Neuronal stem cell (in vitro differentiated cells): ENCODE measurements around the gene FDXR.
"Not testable (repeated sequence)": the region's sequence is repeated elsewhere in the genome, so short reads cannot be mapped to it uniquely, and the experiment has no call there.

Source experiments
- DNase-seq: peaks from one replicate; pipeline ENCODE4 v3.0.0-alpha.2; 2013; ENCODE audit warnings: low spot score
- H2AFZ ChIP-seq: one replicate; pipeline ENCODE4 v1.6.1; 2013; ENCODE audit warnings: mild to moderate bottlenecking, low read length, inconsistent platforms
- H2AK5ac ChIP-seq: 2 replicates; pipeline ENCODE4 v1.6.1; 2013; ENCODE audit warnings: low read depth, mild to moderate bottlenecking, inconsistent platforms, low read length, moderate library complexity, mixed read lengths
- H2BK120ac ChIP-seq: 2 replicates; pipeline ENCODE4 v1.6.1; 2013; ENCODE audit warnings: low read depth, mild to moderate bottlenecking, inconsistent platforms, low read length, moderate library complexity, mixed read lengths
- H2BK12ac ChIP-seq: one replicate; pipeline ENCODE4 v1.6.1; 2013; ENCODE audit warnings: low read length, inconsistent platforms
- H2BK15ac ChIP-seq: 2 replicates; pipeline ENCODE4 v1.6.1; 2013; ENCODE audit warnings: mild to moderate bottlenecking, low read length, inconsistent platforms, mixed read lengths
- H2BK5ac ChIP-seq: one replicate; pipeline ENCODE4 v1.6.1; 2013; ENCODE audit warnings: inconsistent platforms, mild to moderate bottlenecking, low read length, moderate library complexity
- H3K14ac ChIP-seq: one replicate; pipeline ENCODE4 v1.6.1; 2013; ENCODE audit warnings: low read length, inconsistent platforms
- H3K18ac ChIP-seq: 2 replicates; pipeline ENCODE4 v1.6.1; 2013; ENCODE audit warnings: low read length, inconsistent platforms
- H3K23ac ChIP-seq: 2 replicates; pipeline ENCODE4 v1.6.1; 2013; ENCODE audit warnings: low read depth, mild to moderate bottlenecking, mixed read lengths, low read length, inconsistent platforms; ENCODE audit not compliant: poor library complexity
- H3K27ac ChIP-seq: replicated peaks from 3 replicates; pipeline ENCODE4 v1.5.1; 2013; ENCODE audit warnings: low read length, inconsistent platforms
- H3K27me3 ChIP-seq, 3 experiments: 2 replicates each; pipeline ENCODE4 v1.6.1; 2013; ENCODE audit warnings: low read length in 3 of 3, mild to moderate bottlenecking in 2 of 3, inconsistent platforms in 1 of 3, low read depth in 1 of 3, mixed read lengths in 1 of 3, moderate library complexity in 1 of 3; ENCODE audit not compliant: control insufficient read depth in 3 of 3, insufficient read depth in 3 of 3
- H3K36me3 ChIP-seq, 2 donors: replicated peaks in 1 of 2; 2 replicates each; pipeline ENCODE4 v1.6.1; 2013; ENCODE audit warnings: low read length in 2 of 2; ENCODE audit not compliant: control insufficient read depth in 2 of 2, insufficient read depth in 2 of 2
- H3K4ac ChIP-seq: 2 replicates; pipeline ENCODE4 v1.6.1; 2013; ENCODE audit warnings: inconsistent platforms, mild to moderate bottlenecking, low read length, moderate library complexity
- H3K4me1 ChIP-seq, 2 donors: 1 replicate in 1 of 2; 2 replicates in 1 of 2; pipeline ENCODE4 v1.6.1; 2013; ENCODE audit warnings: low read length in 2 of 2, low read depth in 1 of 2; ENCODE audit not compliant: control insufficient read depth in 2 of 2, insufficient read depth in 1 of 2
- H3K4me2 ChIP-seq: one replicate; pipeline ENCODE4 v1.6.1; 2013; ENCODE audit warnings: mild to moderate bottlenecking, low read length, inconsistent platforms; ENCODE audit not compliant: insufficient read depth, poor library complexity, severe bottlenecking
- H3K4me3 ChIP-seq, 2 donors: 2 replicates each; pipeline ENCODE4 v1.5.1; 2013; ENCODE audit warnings: low read length in 2 of 2, mild to moderate bottlenecking in 2 of 2, inconsistent platforms in 1 of 2, moderate library complexity in 1 of 2
- H3K79me1 ChIP-seq: one replicate; pipeline ENCODE4 v1.6.1; 2013; ENCODE audit warnings: low read depth, mild to moderate bottlenecking, inconsistent platforms, low read length, moderate library complexity
- H3K9ac ChIP-seq: one replicate; pipeline ENCODE4 v1.6.1; 2013; ENCODE audit warnings: mild to moderate bottlenecking, low read depth, low read length, inconsistent platforms; ENCODE audit not compliant: poor library complexity
- H3K9me3 ChIP-seq, 2 donors: replicated peaks in 1 of 2; 2 replicates each; pipeline versions ENCODE3 to v1.6.1; 2013; ENCODE audit warnings: low read length in 2 of 2, mild to moderate bottlenecking in 2 of 2, inconsistent platforms in 1 of 2, low read depth in 1 of 2, mixed read lengths in 1 of 2, moderate library complexity in 1 of 2; ENCODE audit not compliant: control insufficient read depth in 2 of 2, insufficient read depth in 1 of 2
- H4K8ac ChIP-seq: one replicate; pipeline ENCODE4 v1.6.1; 2013; ENCODE audit warnings: low read depth, mild to moderate bottlenecking, inconsistent platforms, low read length, moderate library complexity
- H4K91ac ChIP-seq: one replicate; pipeline ENCODE4 v1.6.1; 2013; ENCODE audit warnings: low read length, low read depth, mild to moderate bottlenecking, inconsistent platforms; ENCODE audit not compliant: poor library complexity
- WGBS, 2 donors: extraction: QIAGEN DNeasy Blood & Tissue Kit; methylation state at CpG; one replicate each; pipeline ENCODE4 v1.1.7; 2013; ENCODE audit warnings: missing lambda C conversion rate in 2 of 2, mixed read lengths in 1 of 2; ENCODE audit not compliant: insufficient read length in 2 of 2, insufficient replicate concordance in 1 of 2; ENCODE audit errors: extremely low coverage in 2 of 2; 5-methylcytosine and 5-hydroxymethylcytosine counted together

FDXR gene

DNA sequence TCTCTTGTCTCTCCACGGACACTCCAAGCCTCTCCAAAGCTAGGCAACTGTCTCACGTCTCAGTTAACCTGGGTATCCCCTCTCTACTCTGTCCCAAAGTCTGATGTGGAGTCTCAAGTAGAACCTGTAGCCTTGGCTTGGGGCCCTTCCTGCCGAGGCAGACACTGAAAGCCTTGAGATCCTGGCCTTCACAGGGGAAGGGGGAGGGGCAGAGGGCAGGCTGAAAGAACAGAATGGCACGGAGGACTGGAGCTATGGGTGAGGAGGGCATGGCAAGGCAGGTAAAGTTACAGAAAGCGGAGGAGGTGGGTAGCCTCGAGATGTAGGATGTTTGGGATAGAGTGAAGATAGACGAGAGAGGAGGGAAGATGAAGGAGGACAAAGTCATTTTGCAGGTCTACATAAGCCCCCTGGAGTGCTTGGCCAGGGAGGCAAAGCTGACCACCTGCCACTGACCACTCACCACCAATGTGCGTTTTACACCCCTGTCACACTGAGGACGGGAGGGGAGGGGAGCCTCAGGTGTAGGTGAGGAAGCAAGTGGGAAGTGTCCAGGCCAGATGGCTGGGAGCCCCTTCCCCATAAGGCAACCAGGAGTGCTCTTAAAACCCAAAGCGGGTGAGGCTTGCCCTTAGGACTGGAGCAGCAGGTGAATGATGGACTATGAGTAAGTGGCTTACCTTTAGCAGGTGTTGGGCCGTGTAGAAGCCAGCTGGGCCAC lies 1.3 kb downstream of the FDXR start:
- H2BK120ac ChIP-seq, result no peak overlapping the region
- DNase-seq, result no peak
- peaks cover 14 to 15% of the 10 kb centered on the region in 2 donors for H3K4me1 ChIP-seq
- no peak overlapping the region for H3K27ac ChIP-seq
- no peaks in the 10 kb centered on the region for H3K9me3 ChIP-seq
- H3K18ac ChIP-seq, result no peak overlapping the region
- H3K4ac ChIP-seq, result no peak overlapping the region
- H3K14ac ChIP-seq, result no peak overlapping the region
- no peak overlapping the region for H2AFZ ChIP-seq
- no peak overlapping the region for H3K23ac ChIP-seq
- H3K36me3 ChIP-seq, result peaks cover 5 to 34% of the 10 kb centered on the region in 2 donors
- no peak overlapping the region for H2BK15ac ChIP-seq
- peak overlapping the region; percentile 64 for H3K9ac ChIP-seq
- H3K27me3 ChIP-seq, result peaks cover 0 to 10% (median 0%) of the 10 kb centered on the region in 3 experiments
- H2BK5ac ChIP-seq, result peak overlapping the region; percentile 9
- H4K91ac ChIP-seq, result no peak overlapping the region
- peak overlapping the region; percentile 89 for H3K4me2 ChIP-seq
- H4K8ac ChIP-seq, result no peak overlapping the region
- 100% methylated on average over 3 of the region's 11 CpGs; no CpG with 5 or more reads in 1 of the 2 donors for WGBS, 2 donors
- peak overlapping the region; percentile 23 for H2AK5ac ChIP-seq
- H3K79me1 ChIP-seq, result peaks cover 7% of the 10 kb centered on the region
- no peak overlapping the region for H2BK12ac ChIP-seq
- peak overlapping the region; percentile 2 to 92 for H3K4me3 ChIP-seq

DNA sequence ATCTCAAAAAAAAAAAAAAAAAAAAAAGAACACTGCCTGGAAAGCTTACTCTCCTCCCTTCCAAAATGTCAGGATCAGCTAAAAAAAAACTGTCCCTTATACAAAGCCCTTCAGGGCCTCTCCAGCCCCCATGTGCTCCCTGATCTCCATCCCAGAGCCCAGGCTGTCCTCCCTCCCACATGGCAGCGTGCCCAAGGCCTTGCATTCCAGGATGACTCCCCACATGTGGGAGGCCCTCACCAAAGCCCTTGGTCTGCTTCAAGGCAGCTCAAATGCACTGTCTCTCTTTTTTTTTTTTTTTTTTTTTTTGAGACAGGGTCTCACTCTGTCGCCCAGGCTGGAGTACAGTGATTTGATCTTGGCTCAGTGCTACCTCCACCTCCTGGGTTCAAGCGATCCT lies 2.3 kb downstream of the FDXR start:
- Histone ChIP-seq H3K4me2 (no peak overlapping the region), H3K23ac (no peak overlapping the region), H2AFZ (no peak overlapping the region), H3K4me3 (no peak overlapping the region), H3K9ac (peak overlapping the region; percentile 14), H3K36me3 (peaks cover 7 to 43% of the 10 kb centered on the region in 2 donors), H3K79me1 (peaks cover 7% of the 10 kb centered on the region), H2AK5ac (no peak overlapping the region), H2BK12ac (no peak overlapping the region), H3K4me1 (peaks cover 14 to 15% of the 10 kb centered on the region in 2 donors), H3K18ac (no peak overlapping the region), H2BK5ac (no peak overlapping the region), H3K27me3 (peaks cover 0 to 3% (median 0%) of the 10 kb centered on the region in 3 experiments), H4K91ac (no peak overlapping the region), H3K9me3 (no peaks in the 10 kb centered on the region), H2BK120ac (no peak overlapping the region), H3K27ac (no peak overlapping the region), H3K14ac (no peak overlapping the region), H3K4ac (no peak overlapping the region), H2BK15ac (no peak overlapping the region), H4K8ac (no peak overlapping the region)
- no peak for DNase-seq
- no CpG with 5 or more reads among the region's 3 CpGs for WGBS, 2 donors

DNA sequence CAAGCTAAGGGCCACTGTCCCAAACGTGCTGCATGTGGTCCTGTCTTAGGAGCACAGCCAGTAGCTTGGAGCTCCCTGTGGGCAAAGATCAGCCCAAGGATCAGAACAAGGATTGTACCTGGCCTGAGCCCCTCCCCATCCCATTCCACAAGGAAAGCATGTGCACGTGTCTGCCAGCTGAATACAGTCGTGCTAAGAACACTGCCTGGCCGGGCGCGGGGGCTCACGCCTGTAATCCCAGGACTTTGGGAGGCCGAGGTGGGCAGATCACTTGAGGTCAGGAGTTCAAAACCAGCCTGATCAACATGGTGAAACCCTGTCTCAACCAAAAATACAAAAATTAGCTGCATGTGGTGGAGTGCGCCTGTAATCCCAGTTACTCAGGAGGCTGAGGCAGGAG lies 2.8 kb downstream of the FDXR start:
- Histone ChIP-seq H3K4me3 (peak overlapping the region in 1 of 2 donors; percentile 17), H3K14ac (peak overlapping the region; percentile 60), H3K9ac (peak overlapping the region; percentile 12), H3K36me3 (peaks cover 7 to 47% of the 10 kb centered on the region in 2 donors), H3K23ac (peak overlapping the region; percentile 87), H2AK5ac (peak overlapping the region; percentile 17), H2BK5ac (peak overlapping the region; percentile 54), H3K4me1 (peaks cover 14 to 15% of the 10 kb centered on the region in 2 donors)
- H2BK15ac ChIP-seq, H2BK120ac ChIP-seq, H3K18ac ChIP-seq, H3K27ac ChIP-seq, H3K4ac ChIP-seq, H4K8ac ChIP-seq, H3K27me3 ChIP-seq, H2AFZ ChIP-seq, H4K91ac ChIP-seq, H3K4me2 ChIP-seq, H3K79me1 ChIP-seq, H2BK12ac ChIP-seq, H3K9me3 ChIP-seq, DNase-seq: not testable (repeated sequence)
- no CpG with 5 or more reads among the region's 9 CpGs for WGBS, 2 donors

DNA sequence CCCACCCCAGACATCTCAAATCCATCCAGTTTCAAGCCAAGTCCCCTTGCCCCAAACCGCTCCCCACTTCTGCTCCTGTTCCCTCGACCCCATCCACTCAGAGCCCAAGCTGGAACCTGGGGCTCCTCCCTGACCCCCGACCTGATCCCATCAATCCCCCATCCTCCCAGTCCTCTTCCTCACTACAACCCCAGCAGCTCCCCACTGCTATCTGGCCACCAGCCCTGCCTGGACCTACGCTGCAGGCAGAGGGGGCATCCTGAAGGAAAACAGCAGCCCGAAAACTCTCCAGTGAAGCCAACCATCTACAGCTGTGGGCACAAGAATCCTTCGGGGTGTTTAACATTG lies 3.9 kb downstream of the FDXR start:
- Histone ChIP-seq H3K79me1 (peaks cover 7% of the 10 kb centered on the region), H3K36me3 (peaks cover 7 to 53% of the 10 kb centered on the region in 2 donors), H3K4ac (no peak overlapping the region), H3K27ac (no peak overlapping the region), H3K4me1 (peaks cover 12% of the 10 kb centered on the region in 2 donors), H3K14ac (no peak overlapping the region), H4K91ac (no peak overlapping the region), H3K4me3 (no peak overlapping the region), H2BK12ac (no peak overlapping the region), H2BK5ac (no peak overlapping the region), H3K27me3 (no peaks in the 10 kb centered on the region), H2AFZ (no peak overlapping the region), H3K23ac (peak overlapping the region; percentile 25), H3K18ac (no peak overlapping the region), H3K4me2 (no peak overlapping the region), H3K9me3 (no peaks in the 10 kb centered on the region), H3K9ac (no peak overlapping the region), H2BK15ac (no peak overlapping the region), H2AK5ac (no peak overlapping the region), H2BK120ac (no peak overlapping the region), H4K8ac (no peak overlapping the region)
- no CpG with 5 or more reads among the region's 6 CpGs for WGBS, 2 donors
- no peak for DNase-seq
